ENCODE data around the gene NUDT10.

- TF ChIP-seq ZFP30 (CRISPR knock-in tag; IDR thresholded peaks at IDR 0.05) (no peak), SNAI2 (CRISPR knock-in tag; IDR thresholded peaks at IDR 0.05) (no peak), RARB (CRISPR knock-in tag; IDR thresholded peaks at IDR 0.05) (no peak)
Measured at GRCh38 chrX:51361251-51361650, 28.6 kb downstream of the NUDT10 start.
